HG03460 (cell line): Measurements from ENCODE around the gene SFSWAP.

Source experiments
- ATAC-seq: cut with Tn5 transposase; IDR thresholded peaks from one replicate; pipeline ENCODE4 v1.9.1; 2021; ENCODE audit not compliant: unreplicated experiment

The SFSWAP gene

DNA sequence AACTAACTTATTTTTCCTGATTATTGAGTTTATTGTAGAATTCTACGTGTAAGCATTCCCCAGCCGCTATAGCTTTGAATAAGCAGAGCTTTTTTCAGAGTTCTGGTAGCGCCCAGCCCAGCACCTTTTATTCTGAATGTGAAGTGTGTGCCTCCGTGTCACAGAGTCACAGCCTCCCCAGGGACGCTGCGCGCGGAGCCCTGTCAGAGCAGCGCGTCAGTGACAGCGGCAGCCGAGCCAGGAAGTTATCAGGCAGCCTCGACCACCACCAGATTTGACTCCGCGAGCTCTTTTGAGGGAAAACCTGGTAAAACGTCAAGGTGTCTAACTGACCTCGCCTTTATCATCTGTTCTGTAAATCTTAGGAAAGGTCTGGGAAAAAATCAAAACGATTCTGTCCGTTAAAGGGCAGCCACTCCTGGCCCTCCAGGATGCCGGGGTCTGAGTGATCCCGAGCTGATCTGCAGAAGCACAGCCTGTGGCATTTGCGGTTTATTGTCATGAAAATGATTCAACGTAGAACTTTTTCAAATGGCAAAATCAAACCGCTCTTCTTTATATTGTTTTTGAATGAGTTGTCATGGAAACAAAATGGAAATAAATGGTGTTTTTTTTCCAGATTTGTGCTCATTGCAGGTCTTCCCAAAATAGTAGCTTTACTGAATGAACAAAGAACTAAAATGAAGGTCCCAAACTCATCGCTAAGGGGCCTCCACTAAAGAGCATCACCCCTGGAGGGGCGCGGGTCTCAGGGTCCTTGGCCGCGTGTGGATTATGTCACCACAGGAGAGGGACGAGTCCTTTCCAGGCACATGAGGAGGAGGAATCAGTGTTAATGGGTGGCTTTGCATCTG, 74.2 kb downstream of the SFSWAP start:
- ATAC-seq, result no peak

DNA sequence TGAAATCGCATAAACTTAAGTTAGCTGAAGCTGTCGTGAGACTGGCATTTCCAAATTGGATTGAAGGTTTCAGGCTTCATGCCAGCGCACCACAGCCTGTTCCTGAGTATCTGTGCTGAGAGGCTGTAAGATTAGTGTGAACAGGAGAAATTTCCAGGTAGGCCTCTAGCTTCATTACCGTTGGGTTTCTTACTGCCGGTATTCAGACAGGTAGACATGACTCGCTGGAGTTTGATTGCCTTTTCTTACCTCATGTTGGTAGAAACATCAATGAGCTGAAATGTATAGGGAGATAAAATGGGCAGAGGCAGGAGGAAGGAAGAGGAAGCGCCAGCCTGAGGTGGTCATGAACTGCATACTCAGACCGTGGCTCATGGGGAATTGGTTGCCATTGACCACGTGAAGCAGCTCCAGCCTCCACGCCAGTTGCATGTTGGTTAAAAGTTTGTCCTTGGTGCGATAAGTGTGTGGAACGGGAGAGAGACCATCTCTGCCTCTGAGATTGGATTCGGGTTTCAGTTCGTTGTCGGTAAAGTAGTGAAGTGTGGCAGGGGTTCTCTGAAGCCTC, 75.0 kb downstream of the SFSWAP start:
- ATAC-seq, result no peak

DNA sequence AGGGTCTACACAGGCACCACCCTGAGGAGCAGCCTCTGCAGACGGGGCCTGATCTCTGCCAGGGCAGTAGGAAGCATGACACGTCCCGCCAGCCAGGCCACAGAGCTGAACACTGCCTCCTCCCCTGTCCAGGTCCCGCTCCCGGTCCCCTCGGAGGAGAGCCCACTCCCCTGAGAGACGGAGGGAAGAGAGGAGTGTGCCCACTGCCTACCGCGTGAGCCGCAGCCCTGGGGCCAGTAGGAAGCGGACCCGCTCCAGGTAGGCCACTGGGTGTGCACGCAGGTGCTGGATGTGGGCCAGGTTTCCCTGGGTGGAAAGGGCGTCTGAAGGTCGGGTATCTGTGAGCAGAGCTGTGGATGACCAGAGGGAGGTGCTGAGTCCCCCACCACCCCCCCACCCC, 75.4 kb downstream of the SFSWAP start:
- no peak for ATAC-seq

DNA sequence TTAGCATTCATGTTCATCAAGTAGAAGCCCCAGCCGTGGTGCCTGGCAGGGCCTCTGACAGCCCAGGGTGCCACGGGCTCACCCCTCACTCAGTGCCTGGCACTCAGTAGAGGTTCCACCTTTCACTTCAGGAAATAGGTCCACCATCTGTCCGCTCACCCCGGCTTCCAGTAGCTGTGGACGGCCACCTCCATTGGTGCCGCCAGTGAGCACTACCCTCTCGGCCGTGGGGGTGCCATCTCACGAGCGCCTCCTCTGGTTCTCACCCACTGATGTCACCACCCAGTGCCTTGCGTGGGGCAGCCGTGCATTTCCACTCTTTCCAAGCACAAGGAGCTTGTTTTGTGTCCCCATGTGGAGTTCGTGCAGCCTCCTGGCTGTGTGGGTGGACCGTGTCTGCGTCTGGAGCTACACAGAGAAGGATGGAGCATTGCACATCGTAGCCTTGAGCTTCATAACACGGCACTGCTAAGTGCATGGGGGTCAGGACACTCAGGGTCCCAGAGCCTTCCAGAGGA, 76.3 kb downstream of the SFSWAP start:
- no peak for ATAC-seq

- ATAC-seq, result no peak
Observed at GRCh38 chr12:131788070-131788469, 77.2 kb downstream of the SFSWAP start.

DNA sequence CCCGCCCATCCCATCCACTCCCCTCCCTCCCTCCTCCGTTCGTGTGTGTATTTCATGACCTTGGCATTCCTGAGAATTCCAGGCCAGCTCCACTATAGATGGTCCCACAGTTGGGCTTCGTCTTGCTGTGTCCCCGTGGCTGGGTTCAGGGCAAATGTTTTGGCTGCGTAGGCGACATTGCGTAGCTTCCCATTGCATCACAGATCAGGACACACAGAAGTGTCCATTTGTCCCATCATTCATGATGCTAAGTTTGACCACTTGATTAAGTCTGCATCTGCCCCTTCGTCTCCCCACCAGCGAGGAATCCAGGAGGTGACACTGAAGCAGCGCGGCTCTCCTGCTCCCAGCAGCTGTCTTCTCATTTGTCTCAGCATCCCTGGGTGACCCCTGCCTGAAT, 78.7 kb downstream of the SFSWAP start:
- no peak for ATAC-seq

- no peak for ATAC-seq
Observed at GRCh38 chr12:131793243-131794022, 82.5 kb downstream of the SFSWAP start.

DNA sequence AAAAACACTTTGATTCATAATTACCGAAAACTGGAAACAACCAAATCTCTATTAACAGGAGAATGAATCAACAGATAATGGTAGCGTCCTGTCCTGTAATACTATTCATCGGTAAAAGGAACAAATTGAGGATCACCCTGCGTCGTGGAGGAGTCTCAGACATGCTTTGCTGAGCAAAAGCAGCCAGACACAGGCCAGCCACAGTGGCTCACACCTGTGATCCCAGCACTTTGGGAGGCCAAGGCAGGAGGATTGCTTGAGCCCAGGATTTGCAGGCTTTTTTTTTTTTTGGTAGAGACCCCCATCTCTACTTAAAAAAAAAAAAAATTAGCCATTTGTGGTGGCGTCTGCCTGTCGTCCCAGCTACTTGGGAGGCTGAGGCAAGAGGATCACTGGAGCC, 83.2 kb downstream of the SFSWAP start:
- ATAC-seq, result no peak

- no peak for ATAC-seq
Observed at GRCh38 chr12:131794573-131794972, 83.7 kb downstream of the SFSWAP start.

- no peak for ATAC-seq
Observed at GRCh38 chr12:131795064-131795463, 84.2 kb downstream of the SFSWAP start.

DNA sequence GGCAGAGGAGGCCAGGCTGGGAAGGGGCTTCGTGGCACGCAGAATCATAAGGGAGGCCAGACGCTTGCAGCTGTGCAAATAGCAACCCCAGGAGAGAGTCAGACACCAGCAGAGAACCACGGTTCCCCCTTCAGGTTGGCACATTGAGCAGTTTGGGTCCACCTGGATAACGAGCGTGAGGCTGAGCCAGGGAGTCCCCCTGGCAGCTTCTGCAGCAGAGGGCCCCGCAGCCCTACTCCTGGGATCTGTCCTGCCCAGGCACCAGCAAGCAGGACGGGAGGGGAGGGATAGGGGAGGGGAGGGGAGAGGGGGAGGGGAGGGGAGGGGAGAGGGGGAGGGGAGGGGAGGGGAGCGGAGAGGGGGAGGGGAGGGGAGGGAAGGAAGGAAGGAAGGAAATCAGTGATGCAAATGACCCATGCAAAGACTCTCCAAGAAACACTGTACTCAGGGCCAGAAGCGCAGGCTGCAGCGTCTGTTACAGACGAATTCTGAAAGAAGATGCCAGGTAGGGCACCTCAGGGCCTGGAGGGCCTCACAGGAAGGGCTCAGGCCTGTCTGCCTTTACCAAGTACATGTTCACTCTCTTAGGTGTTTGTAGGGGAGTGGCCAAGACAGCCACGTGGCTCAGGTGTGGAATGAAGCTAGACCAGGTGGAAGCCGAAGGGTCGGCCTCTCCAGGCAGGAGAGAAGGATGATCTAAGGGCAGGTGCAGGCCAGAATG, 85.0 kb downstream of the SFSWAP start:
- no peak for ATAC-seq

DNA sequence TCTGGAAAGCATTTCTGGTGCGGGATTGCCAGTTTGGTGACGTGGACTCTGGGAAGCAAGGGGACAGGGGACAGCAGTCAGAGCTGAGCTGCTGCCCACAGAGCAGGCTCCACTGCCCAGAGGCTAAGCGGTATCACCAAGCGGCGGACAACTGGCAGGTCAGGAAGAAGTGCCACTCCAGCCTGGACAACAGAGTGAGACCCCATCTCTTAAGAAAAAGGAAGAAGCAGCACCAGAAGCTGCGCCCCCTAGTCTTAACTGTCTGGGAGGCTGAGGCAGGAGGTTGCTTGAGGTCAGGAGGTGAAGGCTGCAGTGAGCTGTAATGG, 85.5 kb downstream of the SFSWAP start:
- ATAC-seq, result no peak

DNA sequence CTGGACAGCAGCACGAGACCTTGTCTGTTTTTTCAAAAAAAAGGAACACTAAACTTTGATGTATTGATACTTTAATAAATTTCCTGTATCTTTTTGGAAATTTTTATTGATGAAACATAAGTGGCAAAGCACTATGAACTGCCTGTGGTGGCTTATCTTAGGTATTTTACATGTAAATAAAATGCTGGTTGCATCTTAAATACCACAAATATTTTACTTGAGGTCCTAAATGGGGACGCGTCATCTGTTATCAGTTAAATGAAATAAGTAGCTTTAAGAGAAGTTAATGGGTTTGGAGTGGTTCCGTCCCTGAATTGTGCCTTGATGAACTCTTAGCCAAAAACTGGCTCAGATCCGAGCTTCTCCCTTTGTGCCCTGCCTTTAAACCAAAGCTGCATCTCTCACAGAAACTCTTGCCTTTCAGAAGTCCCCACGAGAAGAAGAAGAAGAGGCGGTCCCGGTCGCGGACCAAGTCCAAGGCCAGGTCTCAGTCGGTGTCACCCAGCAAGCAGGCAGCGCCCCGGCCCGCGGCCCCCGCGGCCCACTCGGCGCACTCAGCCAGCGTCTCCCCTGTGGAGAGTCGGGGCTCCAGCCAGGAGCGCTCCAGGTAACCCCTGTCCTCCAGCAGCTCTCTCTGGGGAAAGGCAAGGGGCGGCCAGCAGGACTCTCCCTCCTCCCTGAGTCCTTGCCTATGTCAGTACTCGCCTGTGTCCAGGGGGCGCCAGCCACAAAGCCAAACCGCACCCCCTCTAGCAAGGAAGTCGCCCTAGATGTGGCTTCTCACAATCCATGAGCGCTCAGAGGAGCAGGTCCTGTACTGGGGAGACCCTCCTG, 86.1 kb downstream of the SFSWAP start:
- no peak for ATAC-seq

DNA sequence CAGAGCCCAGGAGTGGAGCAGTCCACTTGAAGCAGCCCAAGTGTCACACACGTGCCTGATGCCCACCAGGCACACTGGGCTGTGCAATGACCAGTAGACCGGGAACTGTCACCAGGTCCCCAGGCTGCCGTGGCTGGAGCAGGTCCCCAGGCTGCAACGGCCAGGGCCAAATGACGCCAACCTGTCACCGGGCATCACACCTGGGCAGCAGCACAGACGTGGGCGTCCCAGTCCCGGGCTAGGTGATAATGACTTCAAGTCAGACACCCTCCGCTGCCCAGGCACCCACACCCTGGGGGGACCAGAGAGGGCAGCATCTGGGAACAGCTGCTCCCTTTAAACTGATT, 86.7 kb downstream of the SFSWAP start:
- no peak for ATAC-seq

GRCh38 chr12:131799195-131799594, 88.3 kb downstream of the SFSWAP start:
- no peak for ATAC-seq

DNA sequence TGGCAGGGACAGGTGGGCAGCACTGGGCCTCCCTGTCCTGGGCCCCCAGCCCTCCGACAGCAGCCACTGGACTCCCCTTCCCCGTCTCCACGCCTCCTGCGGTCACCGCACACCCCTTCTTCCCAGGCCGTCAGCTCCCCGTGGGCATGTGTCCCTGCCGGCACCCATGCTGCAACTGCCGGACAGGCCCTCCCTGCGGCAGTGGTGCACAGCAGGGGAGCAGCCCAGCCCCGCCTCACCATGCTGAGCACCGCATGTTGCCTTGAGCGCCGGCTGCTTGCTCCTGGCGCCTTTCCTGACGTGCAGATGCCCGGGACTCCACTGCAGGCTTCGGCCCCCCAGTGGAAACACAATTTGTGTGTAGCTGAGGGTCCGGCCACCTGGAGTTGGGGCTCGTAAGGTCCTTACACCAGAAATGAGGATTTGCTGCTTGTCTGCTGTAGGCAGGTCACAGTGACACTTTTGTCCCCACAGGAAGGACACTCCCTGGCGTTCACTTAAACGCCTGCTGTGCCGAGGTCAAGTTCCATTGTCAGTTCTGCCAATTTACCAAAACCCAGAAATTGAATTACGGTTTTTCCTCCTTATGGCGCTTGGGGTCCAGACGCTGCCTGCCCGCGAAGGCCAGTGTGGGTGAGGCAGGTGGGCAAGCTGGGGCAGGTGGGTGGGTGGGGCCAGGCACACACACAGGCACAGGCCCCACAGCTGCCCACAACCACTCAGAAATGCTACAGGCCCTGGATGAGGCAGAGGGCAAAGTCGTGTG, 89.1 kb downstream of the SFSWAP start:
- ATAC-seq, result no peak

GRCh38 chr12:131800594-131801135, 89.8 kb downstream of the SFSWAP start:
- no peak for ATAC-seq

GRCh38 chr12:131801254-131801866, 90.5 kb downstream of the SFSWAP start:
- ATAC-seq, result no peak

DNA sequence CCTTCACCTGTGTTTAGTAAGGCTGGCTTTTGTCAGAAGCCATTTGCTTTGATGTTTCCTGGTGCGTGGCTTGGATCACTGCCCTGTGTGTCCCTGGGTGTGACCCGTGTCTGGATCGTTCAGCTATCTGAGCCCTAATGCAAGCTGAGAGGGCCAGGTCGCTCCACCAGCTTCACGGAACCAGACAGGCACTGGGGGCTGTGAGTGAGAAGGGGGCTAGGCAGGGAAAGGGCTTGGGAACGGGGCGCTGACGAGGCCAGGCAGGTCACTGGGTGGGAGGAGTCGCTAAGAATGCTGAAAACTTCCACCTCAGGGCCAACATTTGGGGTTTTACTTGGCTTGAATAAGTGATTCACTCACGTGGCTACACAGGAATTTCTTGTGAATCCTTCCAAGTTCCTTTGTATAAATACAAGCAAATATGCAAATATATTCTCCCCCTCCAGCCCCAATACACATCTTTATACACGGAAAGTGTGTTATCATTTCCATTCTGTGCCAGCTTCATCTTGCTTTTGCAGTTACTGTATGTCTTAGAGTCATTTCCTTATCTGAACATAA, 93.2 kb downstream of the SFSWAP start:
- no peak for ATAC-seq
